K562 (cell line): ENCODE measurements around the gene ATG12. TPM values are rescaled to one million over a fixed set of nuclear protein-coding genes. Genes with fewer than 3 reads are reported as not detected.

Experiments used
- ATAC-seq: fragments of 200-7000 bp; cut with Tn5 transposase; 3 replicates; pipeline ENCODE4 v1.9.1; 2020; ENCODE audit warnings: moderate library complexity
- BruUV-seq: library from RNA; stranded (reverse); fragments of 400-500 nt; replicated peaks from 2 replicates; lab custom pipeline; 2021; lab: Mats Ljungman, UMichigan
- CTCF ChIA-PET: fragments of 300-600 bp; formaldehyde crosslinking; extraction: SDS; loops from one replicate; lab custom pipeline; 2021; ENCODE audit warnings: low intra/inter-chr PET ratio; lab: Yijun Ruan, JAX
- POLR2A ChIA-PET: fragments of 300-600, 350-650 bp; sonication (Branson Sonifier 250); formaldehyde crosslinking; extraction: SDS; loops from one replicate; lab custom pipeline; 2021; ENCODE audit warnings: antibody characterized with exemption, inconsistent platforms; lab: Yijun Ruan, JAX
- DNase-seq, 4 experiments: peaks; one replicate each; pipeline versions ENCODE4 v3.0.0 to v3.0.0-alpha.2; 2011 to 2018; ENCODE audit warnings: low spot score in 3 of 4, mixed read lengths in 3 of 4; ENCODE audit errors: extremely low read depth in 1 of 4
- FAIRE-seq: peaks from 2 replicates; lab custom pipeline; 2011; peaks lifted over from hg19 to GRCh38; lab: Jason Lieb, UNC
- H2AFZ ChIP-seq: 2 replicates; pipeline ENCODE4 v1.6.0; 2011; ENCODE audit warnings: low read depth, low read length, control low read depth, inconsistent platforms
- H3K27ac ChIP-seq: fragments of 200-600 bp; 3 replicates; pipeline ENCODE4 v1.8.0; 2011; ENCODE audit warnings: low read depth, mild to moderate bottlenecking, control low read depth, inconsistent platforms, low read length, moderate library complexity, mixed read lengths; ENCODE audit errors: extremely low read depth
- H3K27me3 ChIP-seq, 2 experiments: fragments of 300-600 bp in 1 of 2; 2 replicates in 1 of 2; 3 replicates in 1 of 2; pipeline versions ENCODE4 v1.6.0 to v1.8.0; 2011; ENCODE audit warnings: inconsistent platforms in 2 of 2, low read length in 2 of 2, mild to moderate bottlenecking in 1 of 2, mixed read lengths in 1 of 2, moderate library complexity in 1 of 2; ENCODE audit not compliant: control insufficient read depth in 2 of 2, insufficient read depth in 2 of 2
- H3K36me3 ChIP-seq: fragments of 300-600 bp; 3 replicates; pipeline ENCODE4 v1.8.0; 2011; ENCODE audit warnings: mild to moderate bottlenecking, low read length, inconsistent platforms; ENCODE audit not compliant: control insufficient read depth, insufficient read depth
- H3K4me1 ChIP-seq, 2 experiments: fragments of 200-600 bp in 1 of 2; replicated peaks in 1 of 2; 2 replicates in 1 of 2; 3 replicates in 1 of 2; pipeline versions ENCODE4 v1.5.1 to v1.8.0; 2011; ENCODE audit warnings: inconsistent platforms in 2 of 2, low read length in 2 of 2, mild to moderate bottlenecking in 1 of 2, mixed read lengths in 1 of 2, moderate library complexity in 1 of 2; ENCODE audit not compliant: control insufficient read depth in 2 of 2, insufficient read depth in 2 of 2
- H3K4me2 ChIP-seq: 2 replicates; pipeline ENCODE4 v1.6.1; 2011; ENCODE audit warnings: low read length, control low read depth, inconsistent platforms, mixed read lengths; ENCODE audit not compliant: insufficient read depth
- H3K4me3 ChIP-seq: fragments of 200-600 bp; sonication (generic), shearing (Covaris generic); 2 replicates; pipeline ENCODE4 v1.5.1; 2016; ENCODE audit warnings: control low read depth, inconsistent platforms
- H3K79me2 ChIP-seq: fragments of 200-600 bp; 3 replicates; pipeline ENCODE4 v1.8.0; 2011; ENCODE audit warnings: low read length, inconsistent platforms; ENCODE audit not compliant: control insufficient read depth, insufficient read depth
- H3K9ac ChIP-seq, 2 experiments: 2 replicates each; pipeline versions ENCODE4 v1.6.0 to v1.6.1; 2011; ENCODE audit warnings: low read depth in 2 of 2, low read length in 2 of 2, control low read depth in 1 of 2, inconsistent platforms in 1 of 2, mild to moderate bottlenecking in 1 of 2, mixed read lengths in 1 of 2; ENCODE audit not compliant: insufficient read depth in 1 of 2
- H3K9me1 ChIP-seq: one replicate; pipeline ENCODE4 v1.6.0; 2011; ENCODE audit warnings: inconsistent platforms, mild to moderate bottlenecking, low read length, moderate library complexity; ENCODE audit not compliant: control insufficient read depth, insufficient read depth
- H3K9me3 ChIP-seq: replicated peaks from 2 replicates; pipeline ENCODE4 v1.5.1; 2011; ENCODE audit warnings: low read depth, low read length, inconsistent platforms; ENCODE audit not compliant: control insufficient read depth, insufficient read depth
- H4K20me1 ChIP-seq: replicated peaks from 2 replicates; pipeline ENCODE4 v1.6.1; 2011; ENCODE audit warnings: low read length, inconsistent platforms, mixed read lengths; ENCODE audit not compliant: control insufficient read depth, insufficient read depth
- CSDE1 ChIP-seq, 2 experiments: fragments of 450-650 bp; IDR thresholded peaks; 2 replicates each; pipeline ENCODE4 v1.6.1; 2016; ENCODE audit warnings: mild to moderate bottlenecking in 1 of 2
- FOXJ2 ChIP-seq: fragments of 200-800 bp; sonication (Bioruptor generic); IDR thresholded peaks from 2 replicates; pipeline ENCODE4 v1.6.1; 2016; ENCODE audit warnings: missing genetic modification characterization, missing compliant biosample characterization
- MAFF ChIP-seq: IDR thresholded peaks from 2 replicates; pipeline ENCODE4 v1.6.1; 2012; ENCODE audit warnings: low read length, improper control_type of control experiment
- MAFK ChIP-seq: IDR thresholded peaks from 2 replicates; pipeline ENCODE4 v1.6.1; 2011; ENCODE audit warnings: low read length, improper control_type of control experiment
- MEF2A ChIP-seq: IDR thresholded peaks from 2 replicates; pipeline ENCODE4 v1.6.1; 2011; ENCODE audit warnings: low read depth, mild to moderate bottlenecking, low read length, moderate library complexity; ENCODE audit not compliant: control insufficient read depth
- RAD51 ChIP-seq: fragments of 450-650 bp; IDR thresholded peaks from 2 replicates; pipeline ENCODE4 v1.7.1; 2016; ENCODE audit warnings: low read depth, mild to moderate bottlenecking, borderline replicate concordance
- SMC3 ChIP-seq: conservative IDR thresholded peaks from 2 replicates; pipeline ENCODE4 v1.6.1; 2011; ENCODE audit warnings: low read depth, low read length, improper control_type of control experiment; ENCODE audit not compliant: insufficient read depth
- TCF7 ChIP-seq: sonication (generic); IDR thresholded peaks from 2 replicates; pipeline ENCODE4 v1.6.1; 2016; ENCODE audit warnings: antibody characterized with exemption, borderline replicate concordance
- ZFX ChIP-seq: sonication (generic); formaldehyde crosslinking; IDR thresholded peaks from 2 replicates; pipeline ENCODE4 v1.8.0; 2022; ENCODE audit warnings: mild to moderate bottlenecking, missing genetic modification reagents, moderate library complexity
- ZNF3 ChIP-seq: fragments of 250-450 bp; sonication (Bioruptor Pico); IDR thresholded peaks from 2 replicates; pipeline ENCODE4 v1.5.0; 2021; ENCODE audit warnings: mild to moderate bottlenecking, moderate library complexity
- ZNF589 ChIP-seq: fragments of 200-800 bp; sonication (Bioruptor generic); IDR thresholded peaks from 2 replicates; pipeline ENCODE4 v1.6.1; 2016; ENCODE audit warnings: low read depth, missing genetic modification characterization, missing compliant biosample characterization
- WGBS: fragments of 100-300 bp; shearing (Covaris generic); methylation state at CpG from one replicate; pipeline ENCODE4 v1.1.6; 2016; ENCODE audit warnings: low coverage, mixed read lengths; ENCODE audit not compliant: insufficient coverage; ENCODE audit errors: missing lambda C conversion rate; 5-methylcytosine and 5-hydroxymethylcytosine counted together
- in situ Hi-C: fragments of 300-500 bp; cut with MboI; formaldehyde crosslinking; loops from 4 replicates; pipeline ENCODE4 v1.15.0; 2018; ENCODE audit warnings: inconsistent platforms, mixed read lengths
- intact Hi-C: fragments of 100-400 bp; cut with micrococcal nuclease; formaldehyde crosslinking; loops from 2 replicates; pipeline ENCODE4 v1.14.2; 2022
- polyA plus RNA-seq, 8 experiments: library from polyadenylated mRNA; depleted of rRNA in 4 of 8; stranded (reverse) in 5 of 8; unstranded in 3 of 8; fragments of >200 nt; fragmentation: Nextera tagmentation in 2 of 8; fragmentation: Illumina TruSeq in 1 of 8; extraction: Ambion mirVana in 2 of 8; extraction: Trizol in 1 of 8; gene quantifications; 2 replicates each; pipeline versions ENCODE4 v1.2.1 to v1.2.3, GENCODE V29; 2011 to 2014; ENCODE audit warnings: inconsistent platforms in 1 of 8, missing spikeins in 1 of 8
- total RNA-seq, 7 experiments: library from RNA; depleted of rRNA in 6 of 7; stranded (reverse); fragments of >200 nt in 6 of 7; fragmentation: Illumina TruSeq in 2 of 7; extraction: Trizol in 2 of 7; gene quantifications; 2 replicates each; pipeline versions ENCODE4 v1.2.1 to v1.2.3, GENCODE V29; 2011 to 2021; ENCODE audit warnings: low replicate concordance in 1 of 7
- TF ChIP-seq, protein P1 (sequence below): sonication (generic); formaldehyde crosslinking; IDR thresholded peaks from 2 replicates; pipeline ENCODE4 v1.8.0; 2022; ENCODE audit warnings: missing genetic modification reagents, mild to moderate bottlenecking, borderline replicate concordance
- TF ChIP-seq, protein P2 (sequence below), 2 experiments: fragments of 450-650 bp; IDR thresholded peaks; 2 replicates each; pipeline ENCODE4 v1.6.1; 2016
- TF ChIP-seq, protein P3 (sequence below): fragments of 450-650 bp; IDR thresholded peaks from 2 replicates; pipeline ENCODE4 v1.6.1; 2017; ENCODE audit warnings: mild to moderate bottlenecking, moderate library complexity
- TF ChIP-seq, protein P4 (sequence below): fragments of 450-650 bp; IDR thresholded peaks from 2 replicates; pipeline ENCODE4 v1.7.1; 2018; ENCODE audit warnings: mild to moderate bottlenecking, low read depth; ENCODE audit not compliant: partially characterized antibody

The ATG12 gene
- total and polyA plus RNA-seq, 9 of the 15 experiments (the other 6 are each of a cell fraction or from before 2014, with no cell fraction given) = 21.6 to 132 (median 61.3) TPM

DNA sequence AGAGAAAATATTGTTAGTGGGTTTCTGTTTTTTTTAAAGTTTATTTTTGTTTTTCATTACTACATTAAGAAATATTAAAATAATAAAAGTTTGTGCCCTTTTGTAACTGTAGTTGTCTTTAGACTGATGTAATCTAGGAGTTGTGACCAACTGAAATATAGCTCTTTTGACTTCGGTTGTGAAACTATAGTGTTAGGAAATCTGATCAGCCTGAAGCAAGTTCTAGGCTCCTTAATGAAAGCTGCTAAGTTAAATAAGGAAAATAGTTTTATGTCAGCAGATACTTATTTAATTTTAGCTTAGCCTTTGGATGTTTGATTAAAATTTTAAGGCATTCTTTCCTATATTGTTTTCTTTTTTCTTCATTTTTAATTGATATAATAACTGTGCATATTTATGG is 14.6 kb upstream of the ATG12 start (continued):
- TF ChIP-seq CSDE1 (IDR thresholded peaks at IDR 0.05) (no peak), TCF7 (no peak), FOXJ2 (tag) (no peak), MEF2A (no peak)
- TF ChIP-seq, all 486 proteins: peak for 0

DNA sequence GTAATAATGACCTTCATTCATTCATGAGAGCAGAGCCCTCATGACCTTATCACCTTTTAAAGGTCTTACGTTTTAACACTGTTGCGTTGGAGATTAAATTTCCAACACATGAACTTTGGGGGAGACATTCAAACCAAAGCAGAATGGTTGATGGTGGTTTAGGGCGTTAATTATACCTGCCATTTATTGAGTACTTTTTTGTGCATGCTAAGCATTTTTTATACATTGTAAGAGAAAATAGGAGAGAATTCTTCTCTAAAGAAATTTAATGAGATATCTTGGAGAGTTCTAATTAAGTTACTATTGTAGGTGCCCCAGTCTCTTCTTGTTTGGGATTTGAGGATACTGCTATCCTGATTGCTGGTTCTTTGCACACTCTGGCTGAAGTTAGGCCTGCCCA is 12.8 kb upstream of the ATG12 start:
- Histone ChIP-seq H3K4me1 (no peaks in the 10 kb centered on the region), H3K9ac (no peak overlapping the region), H2AFZ (no peak overlapping the region), H3K36me3 (no peaks in the 10 kb centered on the region), H3K27ac (no peak overlapping the region), H4K20me1 (no peaks in the 10 kb centered on the region), H3K4me2 (no peak overlapping the region), H3K9me1 (no peaks in the 10 kb centered on the region), H3K9me3 (0 out of 2 replicates have a peak, but pooled peaks cover 2% of the 10 kb centered on the region), H3K27me3 (no peaks in the 10 kb centered on the region), H3K4me3 (no peak overlapping the region), H3K79me2 (peaks cover 56% of the 10 kb centered on the region)
- no peak for FAIRE-seq
- CTCF ChIA-PET = no interaction called here
- in situ Hi-C loops = no loop called here
- WGBS = 81% methylated on average over 3 of the region's 3 CpGs
- no peak for DNase-seq
- no TSS peak for BruUV-seq
- ATAC-seq = no peak
- intact Hi-C loops = no loop called here
- POLR2A ChIA-PET = no interaction called here
- TF ChIP-seq ZNF589 (CRISPR knock-in tag) (no peak), ZFX (CRISPR knock-in tag) (no peak), RAD51 (no peak), SMC3 (no peak), MAFF (peak; percentile 48; the same call in 1 of the 2 replicates), MAFK (peak; percentile 43; the same call in 1 of the 2 replicates), ZNF3 (CRISPR knock-in tag) (no peak)
- TF ChIP-seq, protein P1, sequence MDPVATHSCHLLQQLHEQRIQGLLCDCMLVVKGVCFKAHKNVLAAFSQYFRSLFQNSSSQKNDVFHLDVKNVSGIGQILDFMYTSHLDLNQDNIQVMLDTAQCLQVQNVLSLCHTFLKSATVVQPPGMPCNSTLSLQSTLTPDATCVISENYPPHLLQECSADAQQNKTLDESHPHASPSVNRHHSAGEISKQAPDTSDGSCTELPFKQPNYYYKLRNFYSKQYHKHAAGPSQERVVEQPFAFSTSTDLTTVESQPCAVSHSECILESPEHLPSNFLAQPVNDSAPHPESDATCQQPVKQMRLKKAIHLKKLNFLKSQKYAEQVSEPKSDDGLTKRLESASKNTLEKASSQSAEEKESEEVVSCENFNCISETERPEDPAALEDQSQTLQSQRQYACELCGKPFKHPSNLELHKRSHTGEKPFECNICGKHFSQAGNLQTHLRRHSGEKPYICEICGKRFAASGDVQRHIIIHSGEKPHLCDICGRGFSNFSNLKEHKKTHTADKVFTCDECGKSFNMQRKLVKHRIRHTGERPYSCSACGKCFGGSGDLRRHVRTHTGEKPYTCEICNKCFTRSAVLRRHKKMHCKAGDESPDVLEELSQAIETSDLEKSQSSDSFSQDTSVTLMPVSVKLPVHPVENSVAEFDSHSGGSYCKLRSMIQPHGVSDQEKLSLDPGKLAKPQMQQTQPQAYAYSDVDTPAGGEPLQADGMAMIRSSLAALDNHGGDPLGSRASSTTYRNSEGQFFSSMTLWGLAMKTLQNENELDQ (CRISPR knock-in tag) = no peak
- TF ChIP-seq, protein P2, sequence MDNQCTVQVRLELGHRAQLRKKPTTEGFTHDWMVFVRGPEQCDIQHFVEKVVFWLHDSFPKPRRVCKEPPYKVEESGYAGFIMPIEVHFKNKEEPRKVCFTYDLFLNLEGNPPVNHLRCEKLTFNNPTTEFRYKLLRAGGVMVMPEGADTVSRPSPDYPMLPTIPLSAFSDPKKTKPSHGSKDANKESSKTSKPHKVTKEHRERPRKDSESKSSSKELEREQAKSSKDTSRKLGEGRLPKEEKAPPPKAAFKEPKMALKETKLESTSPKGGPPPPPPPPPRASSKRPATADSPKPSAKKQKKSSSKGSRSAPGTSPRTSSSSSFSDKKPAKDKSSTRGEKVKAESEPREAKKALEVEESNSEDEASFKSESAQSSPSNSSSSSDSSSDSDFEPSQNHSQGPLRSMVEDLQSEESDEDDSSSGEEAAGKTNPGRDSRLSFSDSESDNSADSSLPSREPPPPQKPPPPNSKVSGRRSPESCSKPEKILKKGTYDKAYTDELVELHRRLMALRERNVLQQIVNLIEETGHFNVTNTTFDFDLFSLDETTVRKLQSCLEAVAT (IDR thresholded peaks at IDR 0.05) = no peak
- TF ChIP-seq, protein P3, sequence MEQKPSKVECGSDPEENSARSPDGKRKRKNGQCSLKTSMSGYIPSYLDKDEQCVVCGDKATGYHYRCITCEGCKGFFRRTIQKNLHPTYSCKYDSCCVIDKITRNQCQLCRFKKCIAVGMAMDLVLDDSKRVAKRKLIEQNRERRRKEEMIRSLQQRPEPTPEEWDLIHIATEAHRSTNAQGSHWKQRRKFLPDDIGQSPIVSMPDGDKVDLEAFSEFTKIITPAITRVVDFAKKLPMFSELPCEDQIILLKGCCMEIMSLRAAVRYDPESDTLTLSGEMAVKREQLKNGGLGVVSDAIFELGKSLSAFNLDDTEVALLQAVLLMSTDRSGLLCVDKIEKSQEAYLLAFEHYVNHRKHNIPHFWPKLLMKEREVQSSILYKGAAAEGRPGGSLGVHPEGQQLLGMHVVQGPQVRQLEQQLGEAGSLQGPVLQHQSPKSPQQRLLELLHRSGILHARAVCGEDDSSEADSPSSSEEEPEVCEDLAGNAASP = no peak
- TF ChIP-seq, protein P4, sequence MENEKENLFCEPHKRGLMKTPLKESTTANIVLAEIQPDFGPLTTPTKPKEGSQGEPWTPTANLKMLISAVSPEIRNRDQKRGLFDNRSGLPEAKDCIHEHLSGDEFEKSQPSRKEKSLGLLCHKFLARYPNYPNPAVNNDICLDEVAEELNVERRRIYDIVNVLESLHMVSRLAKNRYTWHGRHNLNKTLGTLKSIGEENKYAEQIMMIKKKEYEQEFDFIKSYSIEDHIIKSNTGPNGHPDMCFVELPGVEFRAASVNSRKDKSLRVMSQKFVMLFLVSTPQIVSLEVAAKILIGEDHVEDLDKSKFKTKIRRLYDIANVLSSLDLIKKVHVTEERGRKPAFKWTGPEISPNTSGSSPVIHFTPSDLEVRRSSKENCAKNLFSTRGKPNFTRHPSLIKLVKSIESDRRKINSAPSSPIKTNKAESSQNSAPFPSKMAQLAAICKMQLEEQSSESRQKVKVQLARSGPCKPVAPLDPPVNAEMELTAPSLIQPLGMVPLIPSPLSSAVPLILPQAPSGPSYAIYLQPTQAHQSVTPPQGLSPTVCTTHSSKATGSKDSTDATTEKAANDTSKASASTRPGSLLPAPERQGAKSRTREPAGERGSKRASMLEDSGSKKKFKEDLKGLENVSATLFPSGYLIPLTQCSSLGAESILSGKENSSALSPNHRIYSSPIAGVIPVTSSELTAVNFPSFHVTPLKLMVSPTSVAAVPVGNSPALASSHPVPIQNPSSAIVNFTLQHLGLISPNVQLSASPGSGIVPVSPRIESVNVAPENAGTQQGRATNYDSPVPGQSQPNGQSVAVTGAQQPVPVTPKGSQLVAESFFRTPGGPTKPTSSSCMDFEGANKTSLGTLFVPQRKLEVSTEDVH = no peak
